Nephron progenitor cell (in vitro differentiated cells): ENCODE measurements around the gene HERC6.
"Not testable (repeated sequence)": the region's sequence is repeated elsewhere in the genome, so short reads cannot be mapped to it uniquely, and the experiment has no call there.

Experiments
- DNase-seq: peaks from one replicate; pipeline ENCODE4 v3.0.0; 2021
- H3K27ac Mint-ChIP-seq: 2 replicates; pipeline ENCODE4 v1.8.0; 2021; ENCODE audit warnings: mild to moderate bottlenecking, moderate library complexity, mixed read lengths
- H3K27me3 Mint-ChIP-seq: 2 replicates; pipeline ENCODE4 v1.8.0; 2021; ENCODE audit warnings: mild to moderate bottlenecking, low read depth, mixed read lengths; ENCODE audit not compliant: poor library complexity
- H3K36me3 Mint-ChIP-seq: 2 replicates; pipeline ENCODE4 v1.8.0; 2021; ENCODE audit warnings: low read depth, mixed read lengths
- H3K4me1 Mint-ChIP-seq: 2 replicates; pipeline ENCODE4 v1.8.0; 2021; ENCODE audit warnings: mixed read lengths
- H3K4me3 Mint-ChIP-seq: 2 replicates; pipeline ENCODE4 v1.8.0; 2021; ENCODE audit warnings: mild to moderate bottlenecking, moderate library complexity, mixed read lengths
- H3K9me3 Mint-ChIP-seq: 2 replicates; pipeline ENCODE4 v1.8.0; 2021; ENCODE audit warnings: mild to moderate bottlenecking, moderate library complexity, mixed read lengths
- CTCF ChIP-seq: fragments of 200-600 bp; sonication (generic); IDR thresholded peaks from 2 replicates; pipeline ENCODE4 v1.5.0; 2021; ENCODE audit warnings: antibody characterized with exemption

Gene HERC6

DNA sequence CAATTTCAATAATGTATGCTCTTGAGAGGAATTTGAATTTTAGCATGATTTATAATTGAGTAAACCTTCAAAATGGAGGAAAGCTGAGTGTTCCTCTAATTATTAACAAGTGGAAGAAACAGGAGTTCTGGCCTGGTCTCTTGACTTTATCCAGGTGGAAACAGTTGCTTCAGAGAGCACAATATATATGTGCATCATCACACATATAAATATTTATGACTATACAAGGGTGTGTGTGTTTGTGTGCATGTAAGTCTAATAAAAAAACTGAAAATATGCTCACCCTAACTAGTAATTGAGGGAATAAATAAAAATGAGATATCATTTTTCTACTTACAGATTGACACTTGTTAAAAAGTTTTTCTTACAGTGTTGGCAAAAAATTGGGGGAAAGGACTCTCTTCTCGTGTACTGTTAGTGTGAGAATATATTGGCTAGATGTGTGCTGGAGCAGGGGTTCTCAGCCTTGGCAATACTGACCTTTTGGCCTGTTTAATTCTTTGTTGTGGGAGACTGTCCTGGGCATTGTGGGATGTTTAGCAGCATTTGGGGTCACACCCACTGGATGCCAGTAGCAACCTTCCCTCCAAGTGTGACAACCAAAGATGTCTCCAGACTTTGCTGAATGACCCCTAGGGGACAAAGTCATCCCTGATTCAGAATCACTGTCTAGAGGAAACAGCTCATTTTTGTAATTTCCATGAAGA, 57.5 kb downstream of the HERC6 start:
- TF ChIP-seq CTCF: no peak
- H3K4me1 Mint-ChIP-seq: no peaks in the 10 kb centered on the region
- DNase-seq: no peak

GRCh38 chr4:88437873-88438272, 59.2 kb downstream of the HERC6 start:
- not testable (repeated sequence) for H3K4me3 Mint-ChIP-seq, H3K27me3 Mint-ChIP-seq, DNase-seq, H3K27ac Mint-ChIP-seq, H3K4me1 Mint-ChIP-seq, H3K36me3 Mint-ChIP-seq
- H3K9me3 Mint-ChIP-seq: peaks cover 18% of the 10 kb centered on the region

More for the DNA sequence above, 57.5 kb downstream of the HERC6 start:
- Mint-ChIP-seq H3K27ac (no peak overlapping the region), H3K9me3 (peaks cover 11% of the 10 kb centered on the region), H3K4me3 (no peak overlapping the region), H3K36me3 (peaks cover 4% of the 10 kb centered on the region), H3K27me3 (no peaks in the 10 kb centered on the region)

GRCh38 chr4:88439161-88439760, 60.6 kb downstream of the HERC6 start:
- no peak for DNase-seq
- Mint-ChIP-seq H3K4me1 (no peaks in the 10 kb centered on the region), H3K4me3 (no peak overlapping the region), H3K9me3 (peaks cover 17% of the 10 kb centered on the region), H3K27me3 (no peaks in the 10 kb centered on the region), H3K27ac (no peak overlapping the region), H3K36me3 (peaks cover 7% of the 10 kb centered on the region)
- TF ChIP-seq CTCF: no peak

DNA sequence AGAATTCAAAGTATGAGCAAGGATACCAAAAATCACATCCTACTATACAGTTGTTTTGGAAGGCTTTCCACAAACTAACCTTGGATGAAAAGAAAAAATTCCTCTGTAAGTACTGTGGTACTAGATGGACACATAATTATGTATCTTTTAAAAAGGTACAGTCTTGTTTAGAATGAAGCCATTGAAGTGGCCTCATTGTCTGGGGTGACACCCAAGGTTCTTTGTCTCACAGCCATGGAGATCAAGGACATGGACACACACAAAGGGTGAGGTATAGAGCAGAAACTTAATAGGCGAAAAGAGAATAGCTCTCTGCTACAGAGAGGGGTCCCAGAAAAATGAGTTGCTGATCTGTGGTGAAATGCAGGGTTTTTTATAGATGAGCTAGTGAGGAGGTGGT, 61.5 kb downstream of the HERC6 start:
- H3K27ac Mint-ChIP-seq: no peak overlapping the region
- H3K36me3 Mint-ChIP-seq: peaks cover 7% of the 10 kb centered on the region
- H3K9me3 Mint-ChIP-seq: peaks cover 15% of the 10 kb centered on the region
- H3K4me3 Mint-ChIP-seq: no peak overlapping the region
- H3K27me3 Mint-ChIP-seq: no peaks in the 10 kb centered on the region
- no peak for DNase-seq
- no peaks in the 10 kb centered on the region for H3K4me1 Mint-ChIP-seq
- TF ChIP-seq CTCF: no peak

- no peak for DNase-seq
- Mint-ChIP-seq H3K27me3 (no peaks in the 10 kb centered on the region), H3K4me1 (no peaks in the 10 kb centered on the region), H3K4me3 (no peak overlapping the region), H3K9me3 (peaks cover 14% of the 10 kb centered on the region), H3K27ac (no peak overlapping the region), H3K36me3 (peaks cover 7% of the 10 kb centered on the region)
- no peak for TF ChIP-seq CTCF
These were observed 63.0 kb downstream of the HERC6 start for GRCh38 chr4:88441696-88442095.

DNA sequence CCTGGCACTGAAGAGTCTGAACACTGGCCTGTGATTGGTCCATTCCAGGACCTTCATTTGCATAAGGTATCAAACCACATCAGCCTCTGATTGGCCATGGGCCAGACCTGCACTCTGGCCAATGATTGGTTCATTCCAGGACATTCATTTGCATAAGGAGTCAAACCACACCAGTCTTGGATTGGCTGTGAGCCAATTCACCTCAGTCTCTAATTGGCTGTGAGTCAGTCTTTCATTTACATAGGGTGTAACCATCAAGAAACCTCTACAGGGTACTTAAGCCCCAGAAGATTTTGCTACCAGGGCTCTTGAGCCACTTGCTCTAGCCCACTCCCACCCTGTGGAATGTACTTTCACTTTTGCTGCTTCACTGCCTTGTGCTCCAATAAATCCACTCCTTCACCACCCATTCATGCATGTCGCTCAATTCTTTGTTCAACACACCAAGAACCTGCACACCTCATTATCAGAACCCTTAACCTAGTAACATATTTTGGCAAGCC, 64.1 kb downstream of the HERC6 start:
- H3K4me1 Mint-ChIP-seq: no peaks in the 10 kb centered on the region
- TF ChIP-seq CTCF: no peak
- peaks cover 14% of the 10 kb centered on the region for H3K9me3 Mint-ChIP-seq
- no peak overlapping the region for H3K4me3 Mint-ChIP-seq
- H3K36me3 Mint-ChIP-seq: peaks cover 7% of the 10 kb centered on the region
- H3K27ac Mint-ChIP-seq: no peak overlapping the region
- peaks cover 3% of the 10 kb centered on the region for H3K27me3 Mint-ChIP-seq
- no peak for DNase-seq
